GM11168 (cell line): ENCODE results near the gene NRL.

Experiments
- in situ Hi-C: fragments of 300-500 bp; cut with MboI; formaldehyde crosslinking; loops from one replicate; pipeline ENCODE4 v1.12.0; 2022; ENCODE audit warnings: low sequenced_read_pairs; ENCODE audit not compliant: unreplicated experiment

The NRL gene

GRCh38 chr14:24100982-24101494 is 13.7 kb downstream of the NRL start:
- in situ Hi-C loops: no loop called here

- in situ Hi-C loops: no loop called here
Observed at GRCh38 chr14:24100197-24100981, 14.4 kb downstream of the NRL start.

GRCh38 chr14:24098927-24099813 is 15.6 kb downstream of the NRL start:
- in situ Hi-C loops: loop anchor here (25.0 kb wide), 1 partner anchor 112 kb away; the partner anchor contains the start of gene DHRS4L2

- in situ Hi-C loops: loop anchor here (25.0 kb wide), 1 partner anchor 111 kb away; the partner anchor contains the start of gene DHRS4L2
Observed at GRCh38 chr14:24098229-24098926, 16.4 kb downstream of the NRL start.

GRCh38 chr14:24096545-24097181 is 18.1 kb downstream of the NRL start:
- in situ Hi-C loops: loop anchor here (25.0 kb wide), 1 partner anchor 109 kb away; the partner anchor contains the start of gene DHRS4L2

- in situ Hi-C loops: loop anchor here (25.0 kb wide), 1 partner anchor 108 kb away; the partner anchor contains the start of gene DHRS4L2
Observed at GRCh38 chr14:24095271-24096068, 19.3 kb downstream of the NRL start.

GRCh38 chr14:24094841-24095270 is 19.9 kb downstream of the NRL start:
- in situ Hi-C loops: loop anchor here (5.0 to 25.0 kb wide), 2 partner anchors 38 to 108 kb away; partner anchors contain the start of gene DHRS4L2

- in situ Hi-C loops: loop anchor here (5.0 to 25.0 kb wide), 2 partner anchors 37 to 107 kb away; partner anchors contain the start of gene DHRS4L2
Observed at GRCh38 chr14:24093901-24094840, 20.6 kb downstream of the NRL start, which contains the start of gene PCK2. Gene PCK2, plus strand, starts transcription at chr14:24094311. Its CDS starts 95 bp downstream, at chr14:24094406.

GRCh38 chr14:24093207-24093900 is 21.4 kb downstream of the NRL start:
- in situ Hi-C loops: loop anchor here (5.0 to 25.0 kb wide), 2 partner anchors 36 to 106 kb away; partner anchors contain the start of gene DHRS4L2

- in situ Hi-C loops: loop anchor here (5.0 to 25.0 kb wide), 2 partner anchors 35 to 105 kb away; partner anchors contain the start of gene DHRS4L2
Observed at GRCh38 chr14:24092505-24093206, 22.1 kb downstream of the NRL start.

GRCh38 chr14:24092110-24092504 is 22.6 kb downstream of the NRL start:
- in situ Hi-C loops: loop anchor here (5.0 to 25.0 kb wide), 2 partner anchors 35 to 105 kb away; partner anchors contain the start of gene DHRS4L2

GRCh38 chr14:24089890-24090289 is 24.9 kb downstream of the NRL start:
- in situ Hi-C loops: loop anchor here (5.0 to 25.0 kb wide), 2 partner anchors 33 to 103 kb away; partner anchors contain the start of gene DHRS4L2

GRCh38 chr14:24088095-24088494 is 26.7 kb downstream of the NRL start:
- in situ Hi-C loops: loop anchor here (25.0 kb wide), 1 partner anchor 101 kb away; the partner anchor contains the start of gene DHRS4L2

- in situ Hi-C loops: loop anchor here (25.0 kb wide), 1 partner anchor 100 kb away; the partner anchor contains the start of gene DHRS4L2
Observed at GRCh38 chr14:24087004-24087403, 27.7 kb downstream of the NRL start.

GRCh38 chr14:24086193-24086955 is 28.4 kb downstream of the NRL start:
- in situ Hi-C loops: loop anchor here (25.0 kb wide), 1 partner anchor 99 kb away; the partner anchor contains the start of gene DHRS4L2
